Loucy (cell line): ENCODE results near the gene CTNNBL1.

ENCODE experiments used
- H2AFZ ChIP-seq: fragments of 200-600 bp; sonication (generic); 2 replicates; pipeline ENCODE4 v1.6.0; 2016; ENCODE audit warnings: antibody characterized with exemption, mild to moderate bottlenecking, low read length, moderate library complexity
- H3F3A ChIP-seq: fragments of 200-600 bp; 2 replicates; pipeline ENCODE4 v1.6.0; 2016; ENCODE audit warnings: antibody characterized with exemption, low read depth, mild to moderate bottlenecking
- H3K27me3 ChIP-seq: fragments of 200-600 bp; sonication (generic); 2 replicates; pipeline ENCODE4 v1.6.1; 2014; ENCODE audit warnings: low read length, mild to moderate bottlenecking; ENCODE audit not compliant: insufficient read depth, poor library complexity, severe bottlenecking
- H3K36me3 ChIP-seq: fragments of 200-600 bp; sonication (generic); 2 replicates; pipeline ENCODE4 v1.6.1; 2016; ENCODE audit warnings: low read length; ENCODE audit not compliant: insufficient read depth
- H3K4me1 ChIP-seq: fragments of 200-600 bp; sonication (generic); 2 replicates; pipeline ENCODE4 v1.5.1; 2014; ENCODE audit warnings: low read length, mild to moderate bottlenecking; ENCODE audit not compliant: insufficient read depth, poor library complexity, severe bottlenecking
- H3K4me2 ChIP-seq: fragments of 200-600 bp; sonication (generic); 2 replicates; pipeline ENCODE4 v1.6.0; 2014; ENCODE audit warnings: antibody characterized with exemption, low read length, low read depth, mild to moderate bottlenecking; ENCODE audit not compliant: poor library complexity, severe bottlenecking
- H3K4me3 ChIP-seq: fragments of 200-600 bp; sonication (generic); 2 replicates; pipeline ENCODE4 v1.5.1; 2014; ENCODE audit warnings: low read length, mild to moderate bottlenecking, mixed read lengths; ENCODE audit not compliant: poor library complexity, severe bottlenecking
- H3K79me2 ChIP-seq: fragments of 200-600 bp; sonication (generic); 2 replicates; pipeline ENCODE4 v1.6.1; 2014; ENCODE audit warnings: low read length; ENCODE audit not compliant: insufficient read depth
- H3K9ac ChIP-seq: fragments of 200-600 bp; sonication (generic); 2 replicates; pipeline ENCODE4 v1.6.0; 2014; ENCODE audit warnings: mild to moderate bottlenecking, low read depth, low read length, moderate library complexity; ENCODE audit not compliant: poor library complexity, severe bottlenecking
- H3K9me2 ChIP-seq: fragments of 200-600 bp; sonication (generic); replicated peaks from 2 replicates; pipeline ENCODE4 v1.6.1; 2016; ENCODE audit warnings: low read depth, low read length, mixed read lengths
- H3K9me3 ChIP-seq: fragments of 200-600 bp; sonication (generic); 2 replicates; pipeline ENCODE4 v1.6.1; 2014; ENCODE audit warnings: mild to moderate bottlenecking, antibody characterized with exemption, low read length, low read depth; ENCODE audit not compliant: insufficient read depth
- H4K20me1 ChIP-seq: fragments of 200-600 bp; sonication (generic); 2 replicates; pipeline ENCODE4 v1.6.0; 2014; ENCODE audit warnings: antibody characterized with exemption, low read length, mild to moderate bottlenecking; ENCODE audit not compliant: insufficient read depth, poor library complexity, severe bottlenecking
- CTCF ChIP-seq: fragments of 200-600 bp; sonication (generic); conservative IDR thresholded peaks from 2 replicates; pipeline ENCODE4 v1.5.1; 2014; ENCODE audit warnings: mild to moderate bottlenecking, antibody characterized with exemption, low read length
- EZH2phosphoT487 ChIP-seq: fragments of 200-600 bp; IDR thresholded peaks from 2 replicates; pipeline ENCODE4 v1.6.1; 2018; ENCODE audit warnings: antibody characterized with exemption, mild to moderate bottlenecking, moderate library complexity, borderline replicate concordance

Gene CTNNBL1

GRCh38 chr20:37872161-37872560 is 178.3 kb downstream of the CTNNBL1 start:
- no peak for TF ChIP-seq EZH2phosphoT487
- Histone ChIP-seq H3K4me1 (no peaks in the 10 kb centered on the region), H3K4me2 (no peak overlapping the region), H3K9me3 (no peaks in the 10 kb centered on the region), H3K27me3 (no peaks in the 10 kb centered on the region), H3K9me2 (no peaks in the 10 kb centered on the region), H3K4me3 (no peak overlapping the region), H3K9ac (no peak overlapping the region), H2AFZ (no peak overlapping the region), H4K20me1 (no peaks in the 10 kb centered on the region), H3K79me2 (no peaks in the 10 kb centered on the region), H3K36me3 (peaks cover 66% of the 10 kb centered on the region; the same call in 1 of the 2 replicates), H3F3A (no peaks in the 10 kb centered on the region)

GRCh38 chr20:37873884-37874283 is 180.1 kb downstream of the CTNNBL1 start:
- Histone ChIP-seq H3K4me3 (no peak overlapping the region), H3K36me3 (peaks cover 49% of the 10 kb centered on the region; the same call in 1 of the 2 replicates), H3K9ac (no peak overlapping the region), H3K9me2 (no peaks in the 10 kb centered on the region), H2AFZ (no peak overlapping the region), H3K79me2 (no peaks in the 10 kb centered on the region), H3K4me2 (no peak overlapping the region), H4K20me1 (no peaks in the 10 kb centered on the region), H3K4me1 (no peaks in the 10 kb centered on the region), H3F3A (no peaks in the 10 kb centered on the region), H3K27me3 (no peaks in the 10 kb centered on the region), H3K9me3 (no peaks in the 10 kb centered on the region)
- TF ChIP-seq CTCF (no peak), EZH2phosphoT487 (no peak)

GRCh38 chr20:37875460-37876175 is 181.8 kb downstream of the CTNNBL1 start:
- no peak overlapping the region for H3K4me3 ChIP-seq
- no peaks in the 10 kb centered on the region for H3F3A ChIP-seq
- no peaks in the 10 kb centered on the region for H3K27me3 ChIP-seq
- no peaks in the 10 kb centered on the region for H3K79me2 ChIP-seq
- no peaks in the 10 kb centered on the region for H3K9me3 ChIP-seq
- H3K4me2 ChIP-seq: no peak overlapping the region
- no peak overlapping the region for H3K9ac ChIP-seq
- H3K9me2 ChIP-seq: no peaks in the 10 kb centered on the region
- no peak for TF ChIP-seq CTCF
- no peak for TF ChIP-seq EZH2phosphoT487
- H2AFZ ChIP-seq: no peak overlapping the region
- no peaks in the 10 kb centered on the region for H4K20me1 ChIP-seq
- H3K4me1 ChIP-seq: no peaks in the 10 kb centered on the region
- H3K36me3 ChIP-seq: peaks cover 37% of the 10 kb centered on the region; the same call in 1 of the 2 replicates

GRCh38 chr20:37876863-37877262 is 183.0 kb downstream of the CTNNBL1 start:
- TF ChIP-seq CTCF: no peak
- no peak for TF ChIP-seq EZH2phosphoT487
- Histone ChIP-seq H3K9me2 (no peaks in the 10 kb centered on the region), H4K20me1 (no peaks in the 10 kb centered on the region), H3K9ac (no peak overlapping the region), H3K36me3 (peaks cover 28% of the 10 kb centered on the region; the same call in 1 of the 2 replicates), H3K4me2 (no peak overlapping the region), H2AFZ (no peak overlapping the region), H3K4me3 (no peak overlapping the region), H3K9me3 (no peaks in the 10 kb centered on the region), H3K79me2 (no peaks in the 10 kb centered on the region), H3K27me3 (no peaks in the 10 kb centered on the region), H3K4me1 (no peaks in the 10 kb centered on the region), H3F3A (no peaks in the 10 kb centered on the region)
